Brain microvascular endothelial cell (primary cell): ENCODE results near the gene CACNA2D2.

Source experiments
- DNase-seq: peaks from one replicate; pipeline ENCODE4 v3.0.0-alpha.2; 2020
- H3K27ac ChIP-seq: fragments of 250-450 bp; sonication (Bioruptor Pico); 2 replicates; pipeline ENCODE4 v1.5.1; 2020; ENCODE audit warnings: mild to moderate bottlenecking, moderate library complexity
- H3K27me3 ChIP-seq: fragments of 250-450 bp; sonication (Bioruptor Pico); replicated peaks from 2 replicates; pipeline ENCODE4 v1.5.1; 2020; ENCODE audit warnings: mild to moderate bottlenecking
- H3K36me3 ChIP-seq: fragments of 250-450 bp; sonication (Bioruptor Pico); replicated peaks from 2 replicates; pipeline ENCODE4 v1.5.1; 2020; ENCODE audit warnings: mild to moderate bottlenecking
- H3K4me3 ChIP-seq: 2 replicates; pipeline ENCODE4 v1.5.1; 2011; ENCODE audit warnings: low read depth, mild to moderate bottlenecking, control low read depth, low read length, moderate library complexity
- in situ Hi-C: cut with HindIII; loops from 2 replicates; pipeline ENCODE4 v1.10.0; 2017; ENCODE audit warnings: low sequenced_read_pairs, low pct_ligation_motif_present
- TF ChIP-seq, protein P1 (sequence below): IDR thresholded peaks from 2 replicates; pipeline ENCODE4 v1.5.1; 2011; ENCODE audit warnings: low read depth, mild to moderate bottlenecking, moderate library complexity, low read length, control low read depth, inconsistent platforms; ENCODE audit errors: missing control alignments

Gene CACNA2D2

DNA sequence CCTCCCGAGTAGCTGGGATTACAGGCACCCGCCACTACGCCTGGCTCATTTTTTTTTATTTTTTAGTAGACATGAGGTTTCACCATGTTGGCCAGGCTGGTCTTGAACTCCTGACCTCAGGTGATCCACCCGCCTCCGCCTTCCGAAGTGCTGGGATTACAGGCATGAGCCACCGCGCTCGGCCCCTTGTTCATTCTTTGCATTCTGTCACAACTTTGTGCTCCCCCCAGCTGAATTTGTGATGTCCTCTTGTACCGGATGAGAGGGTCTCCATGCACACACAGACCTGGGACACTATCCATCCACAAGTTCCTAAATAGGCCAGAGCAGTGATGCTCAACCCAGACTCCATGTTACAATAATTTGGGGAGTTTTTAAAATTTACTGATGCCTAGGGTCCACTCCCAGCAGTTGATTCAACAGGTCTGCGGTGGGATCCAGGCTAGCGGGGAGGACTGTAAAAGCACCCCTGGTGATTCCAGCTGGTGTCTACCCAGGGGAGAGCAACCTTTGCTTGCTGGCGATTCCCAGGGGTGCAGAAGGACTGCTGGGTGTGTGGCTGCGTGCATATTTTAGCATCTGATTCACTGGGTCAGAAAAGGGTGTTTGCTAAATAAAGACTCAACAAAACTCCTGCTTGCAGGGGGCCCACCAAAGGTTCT, 163.8 kb downstream of the CACNA2D2 start:
- H3K4me3 ChIP-seq: peak overlapping the region; percentile 57
- H3K36me3 ChIP-seq: no peaks in the 10 kb centered on the region
- TF ChIP-seq, protein P1, sequence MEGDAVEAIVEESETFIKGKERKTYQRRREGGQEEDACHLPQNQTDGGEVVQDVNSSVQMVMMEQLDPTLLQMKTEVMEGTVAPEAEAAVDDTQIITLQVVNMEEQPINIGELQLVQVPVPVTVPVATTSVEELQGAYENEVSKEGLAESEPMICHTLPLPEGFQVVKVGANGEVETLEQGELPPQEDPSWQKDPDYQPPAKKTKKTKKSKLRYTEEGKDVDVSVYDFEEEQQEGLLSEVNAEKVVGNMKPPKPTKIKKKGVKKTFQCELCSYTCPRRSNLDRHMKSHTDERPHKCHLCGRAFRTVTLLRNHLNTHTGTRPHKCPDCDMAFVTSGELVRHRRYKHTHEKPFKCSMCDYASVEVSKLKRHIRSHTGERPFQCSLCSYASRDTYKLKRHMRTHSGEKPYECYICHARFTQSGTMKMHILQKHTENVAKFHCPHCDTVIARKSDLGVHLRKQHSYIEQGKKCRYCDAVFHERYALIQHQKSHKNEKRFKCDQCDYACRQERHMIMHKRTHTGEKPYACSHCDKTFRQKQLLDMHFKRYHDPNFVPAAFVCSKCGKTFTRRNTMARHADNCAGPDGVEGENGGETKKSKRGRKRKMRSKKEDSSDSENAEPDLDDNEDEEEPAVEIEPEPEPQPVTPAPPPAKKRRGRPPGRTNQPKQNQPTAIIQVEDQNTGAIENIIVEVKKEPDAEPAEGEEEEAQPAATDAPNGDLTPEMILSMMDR: no peak
- DNase-seq: peak; percentile 63
- H3K27me3 ChIP-seq: no peaks in the 10 kb centered on the region
- in situ Hi-C loops: no loop called here
- H3K27ac ChIP-seq: peak overlapping the region; percentile 45

DNA sequence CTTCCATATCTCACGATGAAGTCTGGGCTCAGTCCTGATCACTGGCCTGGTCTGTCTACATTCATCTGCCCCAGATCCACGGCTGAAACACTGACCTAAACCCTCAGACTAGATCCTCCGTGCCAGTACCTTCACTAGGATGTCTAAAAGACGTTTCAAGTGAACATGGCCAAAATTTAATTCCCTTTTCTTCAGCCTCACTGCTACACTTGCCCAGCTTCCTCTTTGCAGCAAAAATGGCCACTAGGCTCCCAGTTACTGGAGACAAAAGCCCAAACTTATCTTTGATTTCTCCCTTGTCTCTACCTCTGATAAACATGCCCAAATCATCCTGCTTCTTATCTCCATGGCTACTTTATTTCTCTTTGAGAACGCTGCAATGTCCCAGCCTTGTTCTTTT, 164.5 kb downstream of the CACNA2D2 start:
- Histone ChIP-seq H3K27me3 (no peaks in the 10 kb centered on the region), H3K27ac (no peak overlapping the region), H3K36me3 (no peaks in the 10 kb centered on the region), H3K4me3 (no peak overlapping the region)
- TF ChIP-seq, protein P1: no peak
- in situ Hi-C loops: no loop called here
- no peak for DNase-seq

DNA sequence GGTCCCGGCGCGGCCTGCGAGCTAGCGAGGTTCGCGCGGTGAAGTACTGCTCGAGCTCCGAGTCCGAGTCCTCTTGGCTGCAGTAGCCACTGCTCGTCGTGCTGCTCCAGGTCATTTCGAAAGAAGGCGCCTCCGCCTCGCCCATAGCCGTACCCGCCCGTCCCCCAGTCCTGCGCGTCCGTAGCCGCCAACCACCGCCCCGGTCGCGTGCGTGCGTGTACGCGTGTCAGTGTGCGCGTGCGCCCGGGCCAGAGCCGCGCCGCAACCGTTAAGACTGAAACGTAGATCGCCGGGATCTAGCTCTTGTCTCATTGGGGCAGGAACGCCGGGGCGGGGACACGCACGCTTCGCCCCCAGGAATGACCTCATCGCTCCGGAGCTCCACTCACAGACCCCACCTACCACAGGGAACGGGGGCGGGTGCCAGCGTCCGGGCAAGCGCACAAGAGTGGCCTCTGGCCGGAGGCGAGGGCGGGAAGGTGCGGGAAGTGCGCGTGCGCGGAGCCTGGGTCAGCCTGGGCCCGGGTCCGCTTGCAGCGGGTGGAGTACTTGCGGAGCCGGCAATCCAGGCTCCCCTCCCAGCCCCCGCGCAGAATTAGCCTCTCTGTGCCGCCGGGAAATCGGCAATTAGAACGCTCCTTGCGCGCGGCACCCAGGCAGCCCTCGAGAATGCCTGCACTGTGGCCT, 166.1 kb downstream of the CACNA2D2 start:
- DNase-seq: peak; percentile 100
- peak overlapping the region; percentile 94 for H3K27ac ChIP-seq
- H3K4me3 ChIP-seq: peak overlapping the region; percentile 79
- no peaks in the 10 kb centered on the region for H3K27me3 ChIP-seq
- in situ Hi-C loops: no loop called here
- TF ChIP-seq, protein P1: no peak
- H3K36me3 ChIP-seq: no peaks in the 10 kb centered on the region

DNA sequence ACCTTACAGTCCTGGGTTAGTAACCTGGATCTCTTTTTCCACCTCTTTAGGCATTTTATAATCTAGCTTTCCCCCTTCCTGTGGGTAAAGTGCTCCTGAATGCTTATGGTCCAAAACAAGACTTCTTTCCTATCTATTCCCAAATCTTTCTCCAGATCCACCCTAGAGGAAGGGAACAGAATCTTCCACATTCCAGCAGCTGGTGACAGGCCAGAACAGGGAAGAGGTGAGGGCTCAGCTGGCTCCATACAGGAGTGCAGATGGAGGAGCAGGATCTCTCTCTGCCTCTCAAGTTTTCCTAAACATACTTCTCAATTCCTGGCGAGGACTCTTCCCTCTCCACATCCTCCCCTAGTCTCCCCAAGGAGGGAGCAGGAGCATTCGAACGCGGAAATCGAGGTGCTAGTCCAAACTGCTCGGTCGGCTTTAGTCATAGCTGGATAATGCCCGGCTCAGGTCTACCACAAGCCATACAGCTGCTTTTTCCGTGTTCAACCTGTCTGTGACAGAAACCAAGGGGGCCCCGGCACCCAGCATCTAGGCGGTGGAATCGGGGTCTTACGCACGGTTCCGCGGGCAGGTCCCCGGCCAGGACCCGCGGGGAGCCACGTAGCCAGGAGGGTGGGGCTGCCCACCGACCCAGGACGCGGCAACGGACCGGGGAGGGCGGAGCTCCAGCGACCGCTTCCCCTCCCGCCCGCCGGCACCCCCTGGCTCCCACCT, 166.8 kb downstream of the CACNA2D2 start:
- peaks cover 3% of the 10 kb centered on the region for H3K36me3 ChIP-seq
- TF ChIP-seq, protein P1: peak; percentile 1
- no peaks in the 10 kb centered on the region for H3K27me3 ChIP-seq
- peak overlapping the region; percentile 79 for H3K4me3 ChIP-seq
- peak overlapping the region; percentile 94 for H3K27ac ChIP-seq
- in situ Hi-C loops: no loop called here
- no peak for DNase-seq

DNA sequence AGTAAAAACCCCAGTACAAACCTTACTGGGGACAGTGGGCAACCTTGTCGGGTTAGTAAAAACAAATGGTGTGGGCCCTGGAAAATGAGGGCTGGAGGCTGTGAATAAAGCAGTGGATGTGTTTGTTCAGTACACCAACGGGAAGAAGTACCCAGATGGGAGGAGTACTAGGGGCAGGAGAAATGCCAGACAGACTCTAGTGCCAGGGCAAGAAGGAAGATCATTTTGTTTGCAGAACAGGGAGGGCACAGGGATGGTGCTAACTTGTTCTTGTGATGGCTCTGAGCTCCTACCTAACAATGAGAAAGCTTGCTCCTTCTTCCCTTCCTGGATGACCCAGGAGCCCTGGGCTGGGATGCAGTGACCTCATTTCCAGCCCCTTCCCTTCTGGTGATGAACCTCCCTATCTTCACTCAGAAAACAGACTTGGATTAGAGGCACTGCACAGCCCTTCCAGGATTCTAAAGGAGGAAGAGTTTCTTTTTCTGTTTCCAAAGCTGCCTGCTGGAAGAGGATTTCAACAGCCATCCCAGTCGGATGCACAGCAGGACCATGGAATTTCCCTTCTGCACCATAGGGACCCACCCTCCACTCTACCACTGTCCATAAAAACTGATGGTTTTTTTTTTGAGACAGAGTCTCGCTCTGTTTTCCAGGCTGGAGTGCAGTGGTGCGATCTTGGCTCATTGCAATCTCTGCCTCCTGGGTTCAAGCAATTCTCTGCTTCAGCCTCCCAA, 168.9 kb downstream of the CACNA2D2 start:
- TF ChIP-seq, protein P1: no peak
- H3K27me3 ChIP-seq: no peaks in the 10 kb centered on the region
- H3K36me3 ChIP-seq: peaks cover 23% of the 10 kb centered on the region
- no peak overlapping the region for H3K4me3 ChIP-seq
- DNase-seq: no peak
- in situ Hi-C loops: no loop called here
- peak overlapping the region; percentile 94 for H3K27ac ChIP-seq
